PFSK-1 (cell line): ENCODE results near the gene TARDBP.

Experiments
- POLR2AphosphoS5 ChIP-seq: IDR thresholded peaks from 2 replicates; pipeline ENCODE4 v1.6.1; 2012; ENCODE audit warnings: low read depth, mild to moderate bottlenecking, control low read depth, low read length, moderate library complexity
- REST ChIP-seq, 2 experiments: IDR thresholded peaks; 2 replicates each; pipeline versions ENCODE4 v1.6.1 to v1.8.0; 2011 to 2012; ENCODE audit warnings: low read depth in 2 of 2, low read length in 2 of 2, control low read depth in 1 of 2, inconsistent platforms in 1 of 2, mild to moderate bottlenecking in 1 of 2, moderate library complexity in 1 of 2; ENCODE audit not compliant: insufficient read depth in 1 of 2

- TF ChIP-seq POLR2AphosphoS5 (no peak), REST (IDR thresholded peaks at IDR 0.05; ENCODE audit: insufficient read depth in 1 of 2, low read depth in 2 of 2, low read length in 2 of 2) (no peak)
Measured at GRCh38 chr1:11062965-11063401, 50.5 kb downstream of the TARDBP start.
